Fibroblast of lung (primary cell): Measurements from ENCODE around the gene SUMO2. TPM values are rescaled to one million over a fixed set of nuclear protein-coding genes. Genes with fewer than 3 reads are reported as not detected.
"Not testable (repeated sequence)": the region's sequence is repeated elsewhere in the genome, so short reads cannot be mapped to it uniquely, and the experiment has no call there.

Source experiments
- DNase-seq, 2 donors: peaks; one replicate each; pipeline versions ENCODE4 v3.0.0 to v3.0.0-alpha.2; 2010; ENCODE audit warnings: low read depth in 2 of 2
- H2AFZ ChIP-seq: 2 replicates; pipeline ENCODE4 v1.5.1; 2012; ENCODE audit warnings: low read length, control low read depth, inconsistent platforms
- H3K27ac ChIP-seq: 2 replicates; pipeline ENCODE4 v1.5.1; 2011; ENCODE audit warnings: low read length, control low read depth; ENCODE audit not compliant: insufficient read depth
- H3K27me3 ChIP-seq: 2 replicates; pipeline ENCODE4 v1.5.1; 2011; ENCODE audit warnings: mild to moderate bottlenecking, low read length; ENCODE audit not compliant: control insufficient read depth, insufficient read depth
- H3K36me3 ChIP-seq: 2 replicates; pipeline ENCODE4 v1.5.1; 2011; ENCODE audit warnings: low read length; ENCODE audit not compliant: control insufficient read depth, insufficient read depth
- H3K4me1 ChIP-seq: 2 replicates; pipeline ENCODE4 v1.5.1; 2011; ENCODE audit warnings: low read length; ENCODE audit not compliant: control insufficient read depth, insufficient read depth; ENCODE audit errors: extremely low read depth
- H3K4me2 ChIP-seq: 2 replicates; pipeline ENCODE4 v1.5.1; 2011; ENCODE audit warnings: low read length, control low read depth; ENCODE audit not compliant: insufficient read depth; ENCODE audit errors: extremely low read depth
- H3K4me3 ChIP-seq, 4 experiments: fragments of 200-600 bp in 1 of 4; sonication (generic) in 1 of 4; replicated peaks in 1 of 4; 2 replicates each; pipeline ENCODE4 v1.5.1; 2011 to 2016; ENCODE audit warnings: low read length in 4 of 4, low read depth in 3 of 4, mild to moderate bottlenecking in 3 of 4, control low read depth in 2 of 4, inconsistent platforms in 1 of 4, mixed read lengths in 1 of 4; ENCODE audit not compliant: insufficient read depth in 1 of 4; ENCODE audit errors: control extremely low read depth in 1 of 4
- H3K79me2 ChIP-seq: 2 replicates; pipeline ENCODE4 v1.5.1; 2012; ENCODE audit warnings: mild to moderate bottlenecking, low read length, inconsistent platforms; ENCODE audit not compliant: control insufficient read depth, insufficient read depth
- H3K9ac ChIP-seq: 2 replicates; pipeline ENCODE4 v1.5.1; 2011; ENCODE audit warnings: mild to moderate bottlenecking, low read length, control low read depth; ENCODE audit not compliant: insufficient read depth
- H3K9me3 ChIP-seq: 2 replicates; pipeline ENCODE4 v1.5.1; 2012; ENCODE audit warnings: low read depth, low read length; ENCODE audit not compliant: control insufficient read depth, insufficient read depth
- H4K20me1 ChIP-seq: 2 replicates; pipeline ENCODE4 v1.5.1; 2011; ENCODE audit warnings: low read length; ENCODE audit not compliant: control insufficient read depth, insufficient read depth; ENCODE audit errors: extremely low read depth
- CTCF ChIP-seq, 2 donors: IDR thresholded peaks in 1 of 2; conservative IDR thresholded peaks in 1 of 2; 1 replicate in 1 of 2; 2 replicates in 1 of 2; pipeline ENCODE4 v1.5.1; 2011 to 2012; ENCODE audit warnings: low read length in 2 of 2, control low read depth in 1 of 2, inconsistent platforms in 1 of 2, low read depth in 1 of 2, mild to moderate bottlenecking in 1 of 2
- EZH2 ChIP-seq: IDR thresholded peaks from 2 replicates; pipeline ENCODE4 v1.5.1; 2012; ENCODE audit warnings: low read length, control low read depth, mild to moderate bottlenecking; ENCODE audit errors: missing control alignments
- polyA plus RNA-seq, 2 donors: library from polyadenylated mRNA; depleted of rRNA in 1 of 2; stranded (reverse) in 1 of 2; unstranded in 1 of 2; fragments of >200 nt; gene quantifications; 2 replicates each; pipeline ENCODE4 v1.2.1, GENCODE V29; 2011 to 2012; ENCODE audit warnings: missing spikeins in 1 of 2
- total RNA-seq: library from RNA; depleted of rRNA; stranded (reverse); fragments of >200 nt; gene quantifications from 2 replicates; pipeline ENCODE4 v1.2.1, GENCODE V29; 2014

SUMO2 gene
- total and polyA plus RNA-seq, 2 donors (not counting 1 experiment from before 2014, with no cell fraction given), result 122 to 191 TPM

- Histone ChIP-seq H4K20me1 (no peaks in the 10 kb centered on the region), H2AFZ (no peak overlapping the region), H3K9ac (no peak overlapping the region), H3K36me3 (peaks cover 15% of the 10 kb centered on the region), H3K27ac (no peak overlapping the region), H3K9me3 (no peaks in the 10 kb centered on the region), H3K4me2 (no peak overlapping the region), H3K4me3 (no peak overlapping the region), H3K4me1 (no peaks in the 10 kb centered on the region), H3K27me3 (no peaks in the 10 kb centered on the region), H3K79me2 (no peaks in the 10 kb centered on the region)
- no peak for DNase-seq
- TF ChIP-seq CTCF (conservative IDR thresholded peaks at IDR 0.05 in 1 of 2, IDR thresholded peaks at IDR 0.05 in 1 of 2; ENCODE audit: low read depth in 1 of 2, low read length in 2 of 2) (no peak), EZH2 (no peak)
Measured at GRCh38 chr17:75133001-75133400, 49.8 kb downstream of the SUMO2 start.

DNA sequence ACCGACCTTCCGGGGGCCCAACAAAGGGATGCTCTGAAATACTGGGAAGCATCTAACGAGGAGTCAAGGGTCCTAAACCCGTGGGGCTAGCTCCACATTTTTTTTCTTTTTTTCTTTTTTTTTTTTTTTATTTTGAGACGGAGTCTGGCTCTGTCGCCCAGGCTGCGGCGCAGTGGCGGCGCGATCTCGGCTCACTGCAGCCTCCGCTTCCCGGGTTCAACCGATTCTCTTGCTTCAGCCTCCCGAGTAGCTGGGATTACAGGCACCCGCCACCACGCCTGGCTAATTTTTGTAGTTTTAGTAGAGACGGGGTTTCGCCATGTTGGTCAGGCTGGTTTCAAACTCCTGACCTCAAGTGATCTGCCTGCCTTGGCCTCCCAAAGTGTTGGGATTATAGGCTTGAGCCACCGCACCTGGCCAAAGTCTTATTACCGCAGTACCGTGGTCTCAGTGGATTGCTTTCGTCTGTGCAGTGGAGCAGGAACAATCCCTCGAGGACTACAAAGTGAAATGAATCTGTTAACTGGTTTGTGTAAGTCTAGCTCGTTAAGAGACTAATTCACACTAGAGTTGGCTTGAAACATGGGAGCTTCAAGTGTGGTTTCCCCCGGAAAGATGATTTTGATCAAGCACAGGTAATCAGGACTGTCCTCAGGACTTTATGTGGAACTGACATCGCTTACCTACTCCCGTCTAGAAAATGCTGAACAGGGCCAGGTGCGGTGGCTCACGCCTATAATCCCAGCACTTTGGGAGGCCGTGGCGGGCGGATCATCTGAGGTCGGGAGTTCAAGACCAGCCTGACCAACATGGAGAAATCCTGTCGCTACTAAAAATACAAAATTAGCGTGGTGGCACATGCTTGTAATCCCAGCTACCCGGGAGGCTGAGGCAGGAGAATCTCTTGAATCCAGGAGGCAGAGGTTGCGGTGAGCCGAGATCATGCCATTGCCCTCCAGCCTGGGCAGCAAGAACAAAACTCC is 50.5 kb downstream of the SUMO2 start:
- H3K9ac ChIP-seq, result peak overlapping the region; percentile 73
- peak overlapping the region; percentile 62 to 87 (median 75) for H3K4me3 ChIP-seq
- H3K79me2 ChIP-seq, H3K27me3 ChIP-seq, DNase-seq, H4K20me1 ChIP-seq, H3K9me3 ChIP-seq, H3K4me1 ChIP-seq: not testable (repeated sequence)
- peak overlapping the region; percentile 81 for H3K4me2 ChIP-seq
- H2AFZ ChIP-seq, result peak overlapping the region; percentile 73
- H3K36me3 ChIP-seq, result peaks cover 15% of the 10 kb centered on the region
- peak overlapping the region; percentile 80 for H3K27ac ChIP-seq

DNA sequence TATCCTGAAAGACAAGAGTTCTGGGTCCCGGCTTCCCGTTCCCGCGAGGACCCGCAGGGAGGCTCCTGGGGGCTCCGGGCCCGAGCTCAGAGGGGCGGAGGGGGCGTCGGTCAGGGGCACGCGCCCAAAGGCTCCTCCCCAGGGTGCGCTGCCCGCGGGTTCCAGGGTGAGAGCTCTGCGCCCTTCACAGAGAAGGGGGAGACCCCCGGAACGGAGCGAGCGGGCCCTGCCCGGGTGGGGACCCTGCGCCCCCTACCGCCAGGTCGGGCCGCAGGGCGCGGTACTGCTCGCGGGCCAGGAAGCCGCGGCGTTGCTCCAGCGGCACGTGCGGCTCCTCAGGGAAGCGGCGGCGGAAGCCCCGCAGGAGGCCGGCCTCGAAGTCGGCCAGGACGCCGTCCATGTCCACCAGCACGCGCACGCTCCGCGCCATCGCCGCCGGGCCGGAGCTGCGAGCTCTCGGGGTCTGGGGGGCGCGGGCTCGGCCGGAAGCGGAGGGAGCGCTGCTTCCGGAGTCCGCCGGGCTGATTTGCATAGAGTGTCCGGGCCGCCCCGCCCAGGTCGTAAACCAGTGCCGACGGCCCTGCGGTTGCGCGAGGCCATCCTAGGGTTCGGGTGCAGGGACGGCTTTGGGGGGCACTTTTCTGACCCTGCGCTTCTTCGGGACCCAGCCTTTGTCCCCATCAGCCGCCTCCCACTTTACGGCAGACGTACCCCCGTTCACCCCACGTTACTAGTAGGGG is 51.3 kb downstream of the SUMO2 start, which contains the start of gene NT5C:
Gene NT5C (minus strand): TSS at position 465 of the 740 bp plus-strand sequence. CDS start 35 bp downstream, at position 430.
- TF ChIP-seq CTCF (conservative IDR thresholded peaks at IDR 0.05 in 1 of 2, IDR thresholded peaks at IDR 0.05 in 1 of 2; ENCODE audit: low read depth in 1 of 2, low read length in 2 of 2) (peak; percentile 34 to 70), EZH2 (no peak)
- Histone ChIP-seq H3K4me2 (peak within 1 kb of the TSS; percentile 81), H4K20me1 (no peaks in the 10 kb centered on the region), H3K36me3 (peaks cover 15% of the 10 kb centered on the region), H3K4me1 (no peaks in the 10 kb centered on the region), H3K9ac (peak within 1 kb of the TSS; percentile 73), H3K4me3 (peak within 1 kb of the TSS; percentile 67 to 87 (median 78)), H3K27me3 (no peaks in the 10 kb centered on the region), H3K79me2 (no peaks in the 10 kb centered on the region), H3K27ac (peak within 1 kb of the TSS; percentile 80), H3K9me3 (no peaks in the 10 kb centered on the region), H2AFZ (peak within 1 kb of the TSS; percentile 73)
- DNase-seq, result peak; percentile 74 to 76
